GM21447 (cell line): Measurements from ENCODE around the gene IQGAP3.
"Not testable (repeated sequence)": the region's sequence is repeated elsewhere in the genome, so short reads cannot be mapped to it uniquely, and the experiment has no call there.

Source experiments
- ATAC-seq: cut with Tn5 transposase; IDR thresholded peaks from one replicate; pipeline ENCODE4 v1.9.1; 2021; ENCODE audit not compliant: unreplicated experiment

IQGAP3 gene

GRCh38 chr1:156574039-156574633 lies 1.8 kb upstream of the IQGAP3 start:
- no peak for ATAC-seq

DNA sequence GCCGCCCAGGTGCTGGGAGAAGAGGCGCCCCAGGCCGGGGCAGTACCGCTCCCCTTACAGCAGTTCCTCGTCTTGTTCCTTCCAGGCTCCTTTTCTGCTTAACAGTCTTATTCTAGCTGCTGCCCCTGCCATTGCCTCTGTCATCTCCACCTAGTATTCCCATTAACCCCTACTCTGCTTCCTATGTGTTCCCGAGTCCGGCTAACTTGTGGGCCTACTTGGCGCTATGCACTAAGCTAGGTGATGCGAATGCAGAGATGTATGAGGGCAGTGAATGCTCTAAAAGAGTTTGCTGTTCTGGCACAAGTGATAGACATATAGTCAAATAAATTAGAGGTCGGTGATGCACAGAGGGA lies 276 bp upstream of the IQGAP3 start:
- ATAC-seq, result no peak

- no peak for ATAC-seq
These were observed 1.0 kb downstream of the IQGAP3 start for GRCh38 chr1:156571261-156571852.

DNA sequence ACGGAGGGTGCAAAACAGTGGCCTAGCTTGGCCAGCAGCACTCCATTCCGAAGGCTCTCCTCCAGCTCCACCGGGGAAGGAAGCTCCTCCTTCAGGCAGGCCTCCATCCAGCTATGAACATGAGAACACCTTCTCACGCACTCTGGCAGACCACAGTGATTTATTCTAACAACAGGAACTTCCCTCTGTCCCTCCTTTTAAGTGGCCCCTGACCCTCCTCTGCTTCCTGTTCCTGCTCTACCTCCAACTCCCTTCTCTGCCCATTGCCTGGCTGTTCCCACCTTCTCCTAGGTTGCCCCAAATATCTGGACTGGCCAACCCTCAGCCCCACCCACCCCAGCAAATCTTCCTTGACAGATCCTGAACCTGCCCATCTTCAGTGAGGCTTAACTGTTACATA lies 5.9 kb downstream of the IQGAP3 start:
- ATAC-seq, result no peak

DNA sequence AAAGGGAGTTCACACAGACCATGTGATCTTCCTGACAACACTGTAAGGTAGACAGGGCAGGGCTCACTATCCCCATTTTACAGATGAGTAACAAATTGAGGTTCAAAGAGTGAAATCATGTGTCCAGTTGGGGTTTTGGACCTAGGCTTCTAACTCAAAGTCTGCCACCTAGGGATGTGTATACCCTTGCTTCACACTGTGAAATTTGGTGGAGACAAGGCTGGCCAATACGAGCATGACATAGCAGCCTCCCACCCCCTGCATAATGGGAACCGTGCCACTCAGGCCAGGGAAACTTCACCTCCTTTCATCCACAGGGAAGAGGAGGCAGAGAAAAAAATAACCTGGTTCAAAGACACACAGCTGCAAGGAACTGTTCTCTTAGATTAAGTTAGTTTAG lies 6.8 kb downstream of the IQGAP3 start:
- ATAC-seq, result no peak

DNA sequence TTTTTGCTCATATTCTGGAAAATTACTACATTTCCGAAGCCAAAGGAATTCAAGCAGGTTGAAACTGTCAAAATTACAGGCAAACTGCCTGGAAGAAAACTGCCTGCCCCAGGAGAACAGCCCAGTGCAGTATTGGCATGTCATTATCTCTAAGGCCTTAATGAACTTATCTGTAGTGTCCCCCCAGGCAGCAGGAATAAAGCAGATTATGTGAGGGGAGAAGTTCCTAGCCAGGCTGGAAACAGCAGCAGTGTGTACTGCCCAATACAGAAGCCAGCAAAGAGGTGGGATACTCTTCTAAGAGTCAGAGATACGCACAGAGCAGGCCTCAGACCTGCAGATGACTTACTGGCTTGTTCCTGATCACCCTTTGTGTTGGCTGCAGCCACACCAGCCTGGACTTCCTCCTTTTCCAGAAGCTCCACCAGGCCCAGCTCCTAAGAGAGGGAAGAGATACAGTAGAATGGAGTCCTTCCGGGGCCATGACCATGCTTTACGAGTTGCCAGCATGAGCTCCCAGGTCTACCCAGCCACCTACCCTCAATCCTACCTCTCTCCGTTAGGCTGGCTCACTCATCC lies 11.7 kb downstream of the IQGAP3 start:
- ATAC-seq, result no peak

GRCh38 chr1:156559797-156560385 lies 12.5 kb downstream of the IQGAP3 start:
- ATAC-seq, result no peak

GRCh38 chr1:156559086-156559796 lies 13.1 kb downstream of the IQGAP3 start:
- no peak for ATAC-seq

DNA sequence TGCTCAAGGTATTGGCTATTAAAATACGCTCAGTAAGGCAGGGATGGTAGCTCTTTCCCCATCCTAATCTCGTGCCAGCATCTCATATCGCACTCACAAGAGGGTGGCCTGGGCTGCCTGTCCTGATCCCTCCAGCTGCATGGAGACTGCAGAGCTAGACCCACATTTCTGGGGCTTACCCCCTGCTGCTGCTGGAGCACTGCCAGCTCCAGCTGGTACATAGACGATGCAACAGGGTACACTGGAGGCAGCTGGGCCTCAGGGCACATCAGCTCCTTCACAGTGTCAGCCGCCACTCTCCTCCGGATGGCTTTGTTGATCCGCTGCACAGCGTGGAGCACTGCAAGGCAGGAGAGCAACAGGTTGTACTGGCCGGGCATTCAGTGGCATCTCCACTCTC lies 16.0 kb downstream of the IQGAP3 start:
- no peak for ATAC-seq

- no peak for ATAC-seq
These were observed 16.6 kb downstream of the IQGAP3 start for GRCh38 chr1:156555715-156556114.

DNA sequence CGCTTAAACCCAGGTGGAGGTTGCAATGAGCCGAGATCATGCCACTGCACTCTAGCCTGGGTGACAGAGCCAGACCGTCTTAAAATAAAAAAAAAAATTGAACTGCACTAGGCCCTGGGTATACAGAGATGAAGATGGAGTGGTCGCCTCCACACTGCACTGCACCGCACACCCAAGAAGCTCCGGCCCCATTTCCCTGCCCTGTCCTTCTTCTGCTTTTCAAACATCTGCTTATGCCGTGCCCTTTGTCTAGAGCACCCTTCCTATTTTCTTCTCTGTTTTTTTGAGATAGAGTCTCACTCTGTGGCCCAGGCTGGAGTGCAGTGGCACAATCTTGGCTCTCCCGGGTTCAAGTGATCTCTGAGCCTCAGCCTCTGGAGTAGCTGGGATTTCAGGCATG lies 17.4 kb downstream of the IQGAP3 start:
- no peak for ATAC-seq

GRCh38 chr1:156553860-156554485 lies 18.4 kb downstream of the IQGAP3 start:
- ATAC-seq, result no peak

DNA sequence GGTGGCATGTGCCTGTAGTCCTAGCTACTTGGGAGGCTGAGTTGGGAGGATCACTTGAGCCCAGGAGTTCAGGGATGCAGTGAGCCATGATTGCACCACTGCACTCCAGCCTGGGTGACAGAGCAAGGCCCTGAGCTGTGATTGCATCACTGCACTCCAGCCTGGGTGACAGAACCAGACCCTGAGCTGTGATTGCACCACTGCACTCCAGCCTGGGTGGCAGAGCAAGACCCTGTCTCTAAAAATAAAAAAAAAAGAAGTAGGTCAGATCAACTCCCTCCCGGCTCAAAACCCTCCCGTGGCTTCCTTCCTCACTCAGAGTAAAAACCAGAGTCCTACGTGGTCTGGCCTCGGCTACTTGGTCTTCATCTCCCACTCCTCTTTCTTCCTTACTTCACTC lies 19.4 kb downstream of the IQGAP3 start:
- ATAC-seq, result not testable (repeated sequence)

- no peak for ATAC-seq
These were observed 19.8 kb downstream of the IQGAP3 start for GRCh38 chr1:156552518-156552917.

- no peak for ATAC-seq
These were observed 20.5 kb downstream of the IQGAP3 start for GRCh38 chr1:156551869-156552268.

DNA sequence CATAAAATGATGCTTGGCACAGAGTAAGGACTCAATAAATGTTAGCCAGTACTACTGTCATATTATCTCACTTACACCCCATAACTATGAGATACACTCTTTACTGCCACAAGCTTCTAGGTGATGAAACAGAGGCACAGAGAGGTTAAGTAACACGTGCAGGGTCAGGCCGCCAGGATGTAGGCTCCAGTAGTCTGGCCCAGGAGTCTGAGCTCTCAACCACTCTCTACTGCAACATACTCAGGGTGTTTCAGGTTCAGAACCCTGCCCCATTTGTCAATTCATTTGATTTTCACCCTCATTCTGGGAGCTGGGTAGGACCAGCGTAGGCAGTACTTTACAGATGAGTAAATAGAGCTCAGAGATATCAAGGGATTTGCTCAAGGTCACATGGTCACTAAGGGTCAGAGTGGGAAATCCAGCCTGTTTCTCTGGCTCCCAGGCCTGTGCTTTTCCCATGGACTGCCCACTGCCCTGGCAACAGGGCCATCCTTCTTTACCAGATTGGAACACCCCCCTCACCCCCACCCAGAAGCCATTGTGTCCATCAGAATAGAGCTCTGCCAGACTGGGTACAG lies 21.2 kb downstream of the IQGAP3 start:
- no peak for ATAC-seq

- ATAC-seq, result no peak
These were observed 22.0 kb downstream of the IQGAP3 start for GRCh38 chr1:156550346-156550745.

DNA sequence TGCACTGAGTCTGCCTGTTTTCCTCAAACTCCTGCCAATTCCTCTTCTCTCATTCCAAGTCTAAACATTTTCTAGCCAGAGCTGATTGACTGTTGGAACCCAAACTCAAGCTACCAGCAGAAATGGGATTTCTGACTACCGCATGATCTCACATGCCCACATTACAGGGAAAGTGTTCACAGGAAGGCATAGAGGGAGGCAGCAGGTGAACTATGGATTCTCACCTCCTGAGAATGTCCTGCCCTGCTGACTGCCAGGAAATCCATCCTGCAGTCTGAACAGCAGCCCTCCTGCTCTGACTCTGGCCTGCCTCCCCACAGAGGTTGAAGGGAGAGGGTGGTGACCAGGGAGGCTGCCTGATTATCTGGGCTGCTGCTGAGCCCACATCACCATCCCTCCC lies 22.5 kb downstream of the IQGAP3 start:
- no peak for ATAC-seq

DNA sequence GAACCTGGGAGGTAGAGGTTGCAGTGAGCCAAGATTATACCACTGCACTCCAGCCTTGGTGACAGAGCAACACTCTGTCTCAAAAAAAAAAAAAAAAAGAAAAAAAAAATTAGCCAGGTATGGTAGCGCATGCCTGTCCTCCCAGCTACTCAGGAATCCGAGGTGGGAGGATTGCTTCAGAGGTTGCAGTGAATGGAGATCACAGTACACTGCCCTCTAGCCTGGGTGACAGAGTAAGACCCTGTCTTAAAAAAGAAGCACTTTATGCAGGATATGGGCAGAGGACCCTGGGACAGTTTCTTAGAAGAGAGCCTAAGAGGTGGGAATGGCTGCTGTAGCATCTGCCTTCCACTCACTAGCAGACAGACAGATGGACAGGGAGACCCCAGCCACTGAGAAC lies 23.0 kb downstream of the IQGAP3 start:
- ATAC-seq, result no peak

- no peak for ATAC-seq
These were observed 24.4 kb downstream of the IQGAP3 start for GRCh38 chr1:156547982-156548381.

DNA sequence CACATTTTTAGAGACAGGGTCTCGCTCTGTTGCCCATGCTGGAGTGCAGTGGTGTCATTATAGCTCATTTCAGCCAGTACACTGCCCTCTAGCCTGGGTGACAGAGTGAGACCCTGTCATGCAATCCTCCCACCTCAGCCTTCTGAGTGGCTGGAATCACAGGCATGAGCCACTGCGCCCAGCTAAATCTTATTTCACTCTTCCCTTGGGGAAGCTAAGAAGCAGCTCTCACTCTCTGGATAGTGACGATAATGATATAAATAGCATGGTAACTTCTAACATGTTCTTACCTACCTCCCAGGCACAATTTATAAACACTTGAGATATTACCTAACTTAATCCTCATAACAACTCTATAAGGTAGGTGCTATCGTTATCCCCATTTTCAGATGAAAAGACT lies 24.9 kb downstream of the IQGAP3 start:
- ATAC-seq, result no peak
